GM21360 (cell line): Measurements from ENCODE around the gene C6orf136.

Source experiments
- ATAC-seq: cut with Tn5 transposase; IDR thresholded peaks from one replicate; pipeline ENCODE4 v1.9.1; 2021; ENCODE audit warnings: mild to moderate bottlenecking, moderate library complexity; ENCODE audit not compliant: unreplicated experiment

The C6orf136 gene

GRCh38 chr6:30685157-30686008, 38.5 kb downstream of the C6orf136 start:
- ATAC-seq = no peak

GRCh38 chr6:30686009-30686907, 39.3 kb downstream of the C6orf136 start, which contains the start of gene PPP1R18:
PPP1R18 (minus strand) TSS chr6:30686645; CDS start chr6:30686018, 627 bp downstream.
- no peak for ATAC-seq

- ATAC-seq = peak; percentile 36
These were observed 40.1 kb downstream of the C6orf136 start for GRCh38 chr6:30686908-30687658.

GRCh38 chr6:30687659-30688431, 40.9 kb downstream of the C6orf136 start:
- no peak for ATAC-seq

GRCh38 chr6:30688569-30688968, 41.6 kb downstream of the C6orf136 start:
- ATAC-seq = no peak

GRCh38 chr6:30689022-30689865, 42.3 kb downstream of the C6orf136 start:
- no peak for ATAC-seq

- ATAC-seq = no peak
These were observed 43.1 kb downstream of the C6orf136 start for GRCh38 chr6:30689985-30690384.

- no peak for ATAC-seq
These were observed 43.7 kb downstream of the C6orf136 start, which contains the start of gene NRM for GRCh38 chr6:30690403-30691207. NRM (minus strand) TSS chr6:30690984; CDS start chr6:30690974, 10 bp downstream.

GRCh38 chr6:30691208-30691847, 44.4 kb downstream of the C6orf136 start:
- ATAC-seq = no peak

GRCh38 chr6:30696432-30696831, 49.5 kb downstream of the C6orf136 start:
- ATAC-seq = no peak

GRCh38 chr6:30700340-30700739, 53.4 kb downstream of the C6orf136 start:
- ATAC-seq = no peak
